GM19455 (cell line): ENCODE data around the gene BMPER.

Experiments used
- ATAC-seq: cut with Tn5 transposase; IDR thresholded peaks from one replicate; pipeline ENCODE4 v1.9.1; 2021; ENCODE audit not compliant: unreplicated experiment

Gene BMPER

GRCh38 chr7:33905389-33906032 is at the start of gene BMPER:
Gene BMPER, plus strand, starts transcription at chr7:33905539. Its CDS starts 75 bp downstream, at chr7:33905614.
- ATAC-seq: no peak

GRCh38 chr7:33861947-33862346 is 43.4 kb upstream of the BMPER start:
- no peak for ATAC-seq

DNA sequence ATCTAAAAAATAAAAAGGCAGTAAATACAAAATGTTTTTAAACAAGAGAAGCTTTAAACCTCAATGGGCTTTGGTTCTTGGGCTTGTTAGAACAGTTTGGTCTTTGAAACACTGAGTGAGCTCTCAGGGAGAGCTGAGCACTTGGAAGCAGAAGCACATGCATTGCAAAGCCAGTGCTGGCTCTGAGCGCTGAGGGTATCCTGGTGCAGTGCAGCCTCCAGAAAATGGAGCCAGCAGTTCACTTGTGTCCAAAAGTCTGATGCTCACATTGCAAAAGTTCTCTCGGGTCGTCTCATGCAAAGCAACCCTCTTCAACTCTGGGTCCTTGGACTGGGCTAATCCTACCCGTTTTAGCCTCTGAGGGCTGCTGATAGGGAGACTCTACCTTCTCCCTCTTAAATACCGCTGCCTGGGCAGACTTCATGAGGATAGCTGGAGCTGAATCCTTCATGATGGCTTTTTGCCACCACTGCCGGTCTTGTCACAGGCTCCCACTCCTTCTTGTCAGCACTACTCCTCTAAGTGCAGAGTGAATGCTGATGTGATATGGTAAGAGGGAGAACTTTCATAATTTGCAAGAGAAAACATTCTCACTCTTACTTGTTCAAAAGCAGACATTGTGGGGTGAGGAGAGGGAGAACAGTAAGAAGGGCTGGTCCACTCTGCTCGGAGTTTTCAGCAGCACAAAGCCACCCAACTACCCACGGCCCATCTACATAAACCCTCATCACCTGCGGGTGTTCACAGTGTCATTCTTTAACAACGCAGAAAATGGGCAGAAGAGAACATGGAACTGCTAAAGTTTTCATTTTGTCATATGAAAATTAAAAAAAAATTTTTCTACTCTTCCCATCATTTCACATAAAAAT is 42.2 kb upstream of the BMPER start:
- ATAC-seq: no peak

DNA sequence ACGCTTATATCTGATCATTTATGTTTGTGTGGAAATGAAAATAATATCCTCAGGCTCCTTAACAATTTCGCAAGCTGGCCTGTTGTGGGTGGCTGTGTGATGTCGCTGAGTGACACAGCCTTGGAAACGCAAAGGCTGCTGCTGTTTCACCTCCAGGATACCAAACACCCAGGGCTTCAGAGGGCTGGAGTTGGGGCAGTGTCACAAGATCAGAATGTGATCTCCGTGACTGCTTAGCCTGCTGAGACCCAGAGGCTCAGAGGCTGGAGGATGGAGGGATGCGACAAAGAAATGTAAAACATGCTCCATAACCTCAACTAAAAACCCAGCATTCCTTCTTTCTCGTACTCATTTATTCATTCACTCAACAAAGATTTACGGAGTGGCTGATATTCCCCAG is 37.2 kb upstream of the BMPER start:
- no peak for ATAC-seq

- ATAC-seq: no peak
Observed at GRCh38 chr7:33869176-33869575, 36.2 kb upstream of the BMPER start.

DNA sequence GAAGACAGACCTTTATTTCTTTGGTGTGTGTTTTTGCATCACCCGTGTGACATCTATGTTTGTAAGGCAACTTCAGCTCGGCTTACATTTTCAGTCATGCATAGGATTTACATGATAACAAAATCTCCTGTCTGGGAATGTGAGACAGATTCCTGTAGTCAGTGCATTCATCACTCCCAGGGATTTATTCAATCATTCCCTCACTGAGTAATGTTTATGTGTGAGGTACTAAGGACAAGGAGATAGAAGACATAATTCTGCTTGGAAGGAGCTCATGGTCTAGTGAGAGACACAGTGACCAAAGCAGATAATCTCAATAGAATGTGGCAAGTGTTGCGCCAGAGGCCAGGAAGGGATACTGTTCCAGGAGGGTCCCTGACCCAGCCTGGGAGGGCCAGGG is 35.2 kb upstream of the BMPER start:
- ATAC-seq: no peak

DNA sequence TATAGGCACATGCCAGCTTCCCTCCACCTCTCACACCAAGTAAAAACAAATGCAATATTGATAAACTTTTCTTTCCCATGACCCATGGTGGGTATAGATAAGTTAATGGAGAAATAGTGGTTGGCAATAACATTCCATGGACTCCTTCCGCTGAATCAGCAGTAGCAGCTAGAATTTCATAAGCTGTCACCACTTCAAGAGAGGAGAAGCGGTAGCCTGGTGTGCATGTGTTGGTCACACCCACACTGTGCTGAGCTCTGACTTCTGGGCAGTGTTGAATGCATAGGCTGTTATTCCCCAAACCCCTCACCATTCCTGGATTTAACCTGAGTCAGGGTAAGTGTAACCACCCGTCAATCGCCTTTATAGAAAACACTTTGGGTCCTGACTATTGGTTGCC is 32.5 kb upstream of the BMPER start:
- no peak for ATAC-seq

- no peak for ATAC-seq
Observed at GRCh38 chr7:33873518-33873917, 31.8 kb upstream of the BMPER start.

DNA sequence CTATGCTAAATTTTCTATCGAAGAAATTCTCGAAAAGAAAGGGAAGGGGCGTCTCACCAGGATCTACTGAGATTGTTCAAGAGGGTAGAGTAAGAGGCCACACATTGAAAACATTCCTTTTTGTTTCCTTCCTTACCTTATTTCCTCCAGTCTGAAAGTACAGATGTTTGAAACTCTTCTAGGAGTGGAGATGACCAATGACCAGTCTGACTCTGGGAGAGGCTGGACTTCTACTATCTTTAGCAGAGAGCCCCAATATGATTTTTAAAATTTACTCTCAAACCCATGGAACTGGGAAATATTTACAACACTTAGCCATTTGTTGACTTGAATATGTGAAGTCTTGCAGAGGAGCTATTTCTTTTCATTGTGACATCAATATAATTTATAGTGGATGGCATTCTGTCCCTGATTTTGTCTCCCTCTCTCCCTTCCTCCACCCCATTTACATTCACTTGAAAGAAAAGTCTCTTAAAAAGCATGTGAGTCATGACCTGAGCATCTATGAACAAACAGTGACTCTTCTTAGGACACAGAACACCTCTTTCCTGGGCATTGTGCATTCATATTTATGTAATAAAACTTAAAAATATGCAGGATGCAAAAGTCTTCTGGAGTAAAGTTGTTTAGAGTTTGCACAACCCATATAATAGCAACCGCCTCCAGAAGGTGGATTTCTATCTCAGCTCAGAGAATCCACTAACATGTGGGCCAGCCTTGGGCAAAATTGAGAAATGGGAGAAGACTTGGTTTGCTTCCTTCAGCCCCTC is 31.2 kb upstream of the BMPER start:
- ATAC-seq: no peak

DNA sequence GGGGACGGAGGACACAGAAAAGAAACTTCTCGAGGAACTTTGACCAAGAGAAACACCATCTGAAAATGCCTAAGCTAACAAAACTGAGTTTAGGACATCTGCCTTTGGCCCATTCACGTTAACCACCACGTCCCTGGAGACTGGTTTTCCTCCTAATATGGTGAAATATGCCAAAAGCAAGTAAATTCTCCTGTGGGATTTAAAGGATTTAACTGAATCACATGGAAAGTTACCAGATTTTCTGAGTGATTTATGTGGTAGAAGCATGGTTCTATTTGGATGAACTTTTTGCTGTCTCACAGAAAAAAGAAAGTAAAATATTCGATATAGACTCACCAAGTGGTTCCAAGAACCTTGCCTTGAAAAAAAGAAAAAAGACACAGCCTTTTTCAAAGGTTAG is 30.4 kb upstream of the BMPER start:
- no peak for ATAC-seq

GRCh38 chr7:33876596-33877274 is 28.6 kb upstream of the BMPER start:
- no peak for ATAC-seq

GRCh38 chr7:33880787-33881186 is 24.6 kb upstream of the BMPER start:
- no peak for ATAC-seq

- no peak for ATAC-seq
Observed at GRCh38 chr7:33881316-33881715, 24.0 kb upstream of the BMPER start.

GRCh38 chr7:33882040-33882837 is 23.1 kb upstream of the BMPER start:
- no peak for ATAC-seq

- ATAC-seq: no peak
Observed at GRCh38 chr7:33882950-33883670, 22.2 kb upstream of the BMPER start.

- ATAC-seq: no peak
Observed at GRCh38 chr7:33883671-33883965, 21.7 kb upstream of the BMPER start.

GRCh38 chr7:33885290-33886148 is 19.8 kb upstream of the BMPER start:
- ATAC-seq: no peak

- no peak for ATAC-seq
Observed at GRCh38 chr7:33886149-33886623, 19.2 kb upstream of the BMPER start.
